22Rv1 (cell line): Measurements from ENCODE around the gene RASL10B.

Experiments
- CTCF ChIP-seq: fragments of 450-650 bp; IDR thresholded peaks from 2 replicates; pipeline ENCODE4 v1.5.1; 2017; ENCODE audit warnings: mild to moderate bottlenecking
- ZFX ChIP-seq: fragments of 450-650 bp; IDR thresholded peaks from 2 replicates; pipeline ENCODE4 v1.6.1; 2017; ENCODE audit warnings: antibody characterized with exemption, borderline replicate concordance

GRCh38 chr17:35709874-35710273 lies 21.6 kb upstream of the RASL10B start:
- no peak for TF ChIP-seq CTCF
- TF ChIP-seq ZFX, result no peak
